Left ventricle myocardium superior (tissue), 1 donor: ENCODE measurements around the gene NPNT. TPM values are rescaled to one million over a fixed set of nuclear protein-coding genes. Genes with fewer than 3 reads are reported as not detected.
A peak's percentile ranks its signal among the peaks of the same experiment; 100 is the strongest.

Experiments
- ATAC-seq: fragments of 200-7000 bp; cut with Tn5 transposase; one replicate; pipeline ENCODE4 v1.9.1; 2020; ENCODE audit warnings: mild to moderate bottlenecking, moderate library complexity
- DNase-seq: peaks from one replicate; pipeline ENCODE4 v3.0.0-alpha.2; 2020
- intact Hi-C: fragments of 100-400 bp; cut with micrococcal nuclease; formaldehyde crosslinking; loops from one replicate; pipeline ENCODE4 v1.11.0; 2022
- total RNA-seq: library from RNA; stranded (reverse); fragmentation: NEBNext Ultra II Directional; extraction: Animal tissue kit (Norgen Biotek cat#: 25700); gene quantifications from one replicate; pipeline ENCODE4 v1.2.1, GENCODE V29; 2021
- donor health status: DM: no; HTN: yes; CAD: no; lungs with severe emphysema.

Gene NPNT
- total RNA-seq, 1 donor from 2014 or later, result 4.9 TPM

DNA sequence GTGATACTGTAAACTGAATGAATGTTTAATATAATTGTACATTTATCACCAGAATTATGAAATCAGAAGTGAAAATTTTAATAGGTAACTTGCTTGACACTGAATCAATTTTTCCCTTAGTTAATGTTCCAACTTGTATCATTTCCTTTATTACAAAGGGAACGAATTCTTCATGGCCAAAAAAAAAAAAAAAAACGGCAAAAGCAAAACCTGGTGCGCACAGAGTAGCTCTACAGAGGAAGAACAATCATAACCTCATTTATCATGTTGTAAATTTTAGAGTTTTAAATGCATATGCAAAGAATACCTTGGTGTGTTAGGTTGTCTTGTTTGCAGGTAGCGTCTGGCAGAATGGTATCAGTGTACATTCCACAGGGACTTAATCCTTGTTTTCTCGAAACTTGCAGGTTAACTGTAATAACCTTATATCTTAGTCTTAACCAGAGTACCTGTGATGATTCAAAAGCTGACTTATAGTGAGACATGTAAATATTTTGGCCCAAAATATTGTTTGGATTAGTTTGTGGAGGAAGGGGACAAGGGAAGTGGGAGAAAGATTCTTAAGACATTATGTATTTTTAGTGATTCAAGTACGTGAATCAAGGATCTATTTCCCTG is 70.0 kb downstream of the NPNT start:
- ATAC-seq (no peak), DNase-seq (no peak)
- intact Hi-C loops, result no loop called here

DNA sequence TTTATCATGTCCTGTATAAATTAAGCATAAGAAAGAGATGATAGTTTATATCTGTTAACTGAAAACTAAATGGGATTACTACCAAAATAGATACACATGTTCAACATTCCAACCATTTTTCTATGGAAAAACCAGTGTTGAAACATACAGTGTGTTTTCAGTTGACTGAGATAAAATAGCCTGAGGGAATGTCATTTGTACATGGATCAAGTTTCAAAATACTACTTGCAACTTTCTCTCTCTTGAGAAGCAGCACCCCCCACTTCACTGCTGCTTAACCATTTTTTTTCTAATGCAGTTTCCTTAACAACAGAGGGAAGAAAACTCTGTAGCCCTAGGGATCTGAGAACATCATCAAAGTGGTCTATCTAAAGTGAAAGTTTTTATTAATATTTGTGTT is 70.8 kb downstream of the NPNT start:
- DNase-seq (no peak), ATAC-seq (no peak)
- intact Hi-C loops, result no loop called here

DNA sequence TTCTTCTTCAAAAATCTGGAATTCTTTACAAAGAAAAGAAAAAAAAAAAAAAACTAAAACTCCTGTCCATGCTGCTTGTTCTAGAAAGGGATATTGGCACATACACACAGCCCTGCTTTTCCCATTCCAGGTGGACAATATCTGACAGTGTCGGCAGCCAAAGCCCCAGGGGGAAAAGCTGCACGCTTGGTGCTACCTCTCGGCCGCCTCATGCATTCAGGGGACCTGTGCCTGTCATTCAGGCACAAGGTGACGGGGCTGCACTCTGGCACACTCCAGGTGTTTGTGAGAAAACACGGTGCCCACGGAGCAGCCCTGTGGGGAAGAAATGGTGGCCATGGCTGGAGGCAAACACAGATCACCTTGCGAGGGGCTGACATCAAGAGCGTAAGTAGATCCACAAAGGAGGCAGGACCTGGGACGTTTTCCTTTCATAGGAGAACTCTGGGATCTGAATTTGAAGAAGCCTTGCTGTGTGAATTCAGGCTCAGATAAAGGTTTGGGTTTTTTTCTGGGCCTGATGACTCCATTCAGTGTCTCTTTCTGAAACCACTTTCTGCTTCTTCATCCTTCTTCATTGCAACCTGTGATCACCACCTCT is 71.9 kb downstream of the NPNT start:
- ATAC-seq, result peak; percentile 51
- intact Hi-C loops, result no loop called here
- DNase-seq, result peak; percentile 19

DNA sequence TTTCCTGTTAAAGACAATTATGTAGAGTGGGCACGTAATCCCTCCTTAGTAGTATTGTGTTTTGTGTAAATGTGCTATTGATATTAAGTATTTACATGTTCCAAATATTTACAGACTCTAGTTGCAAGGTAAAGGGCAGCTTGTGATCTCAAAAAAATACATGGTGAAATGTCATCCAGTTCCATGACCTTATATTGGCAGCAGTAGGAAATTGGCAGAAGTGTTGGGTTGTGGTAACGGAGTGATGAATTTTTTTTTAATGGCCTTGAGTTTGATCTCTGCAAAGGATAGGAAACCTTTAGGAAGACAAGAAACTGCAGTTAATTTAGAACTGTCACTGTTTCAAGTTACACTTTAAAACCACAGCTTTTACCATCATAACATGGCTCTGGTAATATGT is 74.3 kb downstream of the NPNT start:
- ATAC-seq, result no peak
- intact Hi-C loops, result no loop called here
- no peak for DNase-seq

DNA sequence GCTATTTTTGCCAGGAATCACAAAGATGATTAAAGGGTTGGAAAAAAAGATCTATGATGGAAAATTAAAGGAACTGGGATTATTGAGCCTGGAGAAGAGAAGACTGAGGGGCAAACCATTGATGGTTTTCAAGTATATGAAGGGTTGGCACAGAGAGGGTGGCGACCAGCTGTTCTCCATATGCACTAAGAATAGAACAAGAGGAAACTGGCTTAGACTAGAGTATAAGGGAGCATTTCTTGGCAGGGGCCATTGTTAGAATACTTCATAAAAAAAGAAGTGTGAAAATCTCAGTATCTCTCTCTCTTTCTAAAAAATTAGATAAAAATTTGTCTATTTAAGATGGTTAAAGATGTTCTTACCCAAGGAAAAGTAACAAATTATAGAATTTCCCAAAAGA is 75.1 kb downstream of the NPNT start:
- ATAC-seq (no peak), DNase-seq (no peak)
- intact Hi-C loops, result no loop called here

DNA sequence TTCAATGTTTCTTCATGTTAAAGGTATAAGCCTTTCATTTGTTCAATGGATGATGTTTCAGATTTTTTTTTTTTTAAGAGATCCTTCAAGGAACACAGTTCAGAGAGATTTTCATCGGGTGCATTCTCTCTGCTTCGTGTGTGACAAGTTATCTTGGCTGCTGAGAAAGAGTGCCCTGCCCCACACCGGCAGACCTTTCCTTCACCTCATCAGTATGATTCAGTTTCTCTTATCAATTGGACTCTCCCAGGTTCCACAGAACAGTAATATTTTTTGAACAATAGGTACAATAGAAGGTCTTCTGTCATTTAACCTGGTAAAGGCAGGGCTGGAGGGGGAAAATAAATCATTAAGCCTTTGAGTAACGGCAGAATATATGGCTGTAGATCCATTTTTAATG is 75.8 kb downstream of the NPNT start:
- DNase-seq, result no peak
- no peak for ATAC-seq
- intact Hi-C loops, result no loop called here

DNA sequence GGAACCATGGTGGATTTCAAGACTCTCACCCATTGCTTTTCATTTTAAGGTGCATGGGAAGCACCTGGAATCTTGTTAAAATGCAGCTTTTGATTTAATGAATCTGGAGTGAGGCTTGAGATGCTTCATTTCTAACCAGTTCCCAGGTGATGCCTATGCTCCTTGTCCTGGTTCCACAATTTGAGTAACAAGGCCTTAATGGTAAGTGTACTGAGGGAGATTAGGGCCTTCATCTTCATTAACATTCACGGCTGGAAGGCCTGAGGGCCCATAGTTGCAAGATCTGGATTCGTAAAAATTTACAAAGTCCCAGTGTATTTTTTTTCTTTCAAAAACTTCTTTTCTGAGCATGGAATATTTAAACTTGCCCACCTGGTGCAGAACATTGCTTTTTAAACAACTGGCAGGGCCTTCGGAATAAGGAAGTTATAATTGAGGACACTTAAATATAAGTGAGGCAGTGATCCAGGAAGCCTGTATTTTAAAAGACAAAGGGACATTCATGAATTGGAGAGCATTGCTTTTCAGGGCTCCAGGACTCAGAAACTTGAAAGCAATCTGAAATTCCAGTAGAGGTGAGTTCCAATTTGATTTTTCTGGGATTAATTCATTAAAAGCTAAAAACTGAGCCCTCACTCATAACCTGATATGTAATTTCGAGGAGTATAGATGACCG is 77.8 kb downstream of the NPNT start:
- DNase-seq, result no peak
- no peak for ATAC-seq
- intact Hi-C loops, result no loop called here

DNA sequence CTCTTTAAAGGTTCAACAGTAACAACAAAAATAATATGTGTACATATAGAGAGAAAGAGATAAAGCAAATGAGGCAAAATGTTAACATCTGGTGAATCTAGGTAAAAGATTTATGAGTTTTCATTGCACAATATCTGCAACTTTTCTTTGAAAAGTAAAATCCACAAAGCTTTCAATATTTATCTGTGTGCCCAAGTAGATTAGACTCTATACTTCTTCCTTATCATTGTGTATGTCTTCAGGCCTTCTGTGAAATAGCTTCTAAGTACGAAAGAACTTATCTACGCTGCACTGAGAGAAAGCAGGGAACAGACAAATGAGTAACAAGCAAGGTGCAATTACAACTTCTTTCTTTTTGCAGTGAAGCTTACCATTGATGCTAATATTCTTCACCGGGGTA is 81.6 kb downstream of the NPNT start:
- DNase-seq (no peak), ATAC-seq (no peak)
- intact Hi-C loops, result no loop called here

DNA sequence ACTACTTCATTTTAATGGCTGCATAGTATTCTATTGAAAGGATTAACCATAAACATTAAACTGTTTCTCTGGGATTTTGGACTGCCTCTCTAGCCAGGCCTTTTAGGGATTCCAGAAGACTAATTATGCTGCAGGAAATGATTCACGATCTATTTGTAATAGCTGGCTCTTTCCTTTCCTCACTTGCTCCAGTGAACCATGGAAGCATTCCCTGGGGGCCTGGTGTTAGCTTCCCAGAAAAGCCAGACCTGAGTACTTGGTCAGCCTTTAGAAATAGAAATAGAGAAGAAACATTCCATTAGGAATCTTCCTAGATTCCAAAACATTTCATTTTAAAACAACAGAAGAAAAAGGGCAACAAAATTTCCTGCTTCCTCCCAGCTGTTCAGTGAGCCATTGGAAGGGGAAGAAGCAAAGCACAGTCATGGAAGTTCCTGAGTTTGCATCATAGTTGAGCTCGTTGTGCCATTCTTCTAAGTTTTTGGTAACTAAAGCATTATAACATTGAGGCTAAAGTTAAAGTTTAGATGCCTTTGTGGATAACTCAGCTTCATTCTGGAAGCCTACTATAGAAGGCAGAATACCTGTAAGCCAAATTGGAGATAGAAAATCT is 83.5 kb downstream of the NPNT start:
- DNase-seq, result no peak
- intact Hi-C loops, result no loop called here
- ATAC-seq, result no peak

DNA sequence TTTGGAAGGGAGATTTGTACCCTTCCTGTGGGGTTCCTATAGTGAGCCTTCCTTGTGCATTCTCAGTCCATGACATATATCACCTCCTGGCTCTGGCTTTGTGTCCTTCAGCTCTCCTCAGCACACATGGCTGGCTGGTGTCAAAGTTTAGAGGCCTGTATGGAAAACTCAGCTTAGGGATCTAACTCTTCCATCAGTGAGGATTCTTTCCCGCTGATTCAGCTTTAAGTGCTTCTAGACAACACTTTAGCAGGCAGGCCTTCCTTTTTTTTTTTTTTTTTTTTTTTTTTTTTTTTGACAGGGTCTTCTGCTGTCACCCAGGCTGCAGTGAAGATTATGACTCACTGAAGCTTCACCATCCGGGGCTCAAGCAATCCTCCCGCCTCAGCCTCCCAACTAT is 84.2 kb downstream of the NPNT start:
- DNase-seq, result no peak
- no peak for ATAC-seq
- intact Hi-C loops, result no loop called here

DNA sequence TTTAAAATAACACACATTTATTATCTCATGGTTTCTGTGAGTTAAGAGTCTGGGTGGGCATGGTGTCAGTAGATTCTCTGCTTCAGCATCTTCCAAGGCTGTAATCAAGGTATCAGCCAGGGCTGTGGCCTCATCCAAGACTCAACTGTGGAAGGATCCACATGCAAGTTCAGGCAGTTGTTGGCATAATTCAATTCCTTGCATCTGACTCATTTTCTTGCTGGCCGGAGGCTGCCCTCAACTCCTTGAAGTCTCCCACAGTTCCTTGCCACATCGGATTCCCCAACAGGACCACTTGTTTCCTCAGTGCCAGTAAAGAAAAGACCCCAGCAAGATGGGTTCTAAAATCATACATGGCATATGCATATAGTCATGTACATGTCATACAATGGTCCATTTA is 93.4 kb downstream of the NPNT start:
- no peak for ATAC-seq
- intact Hi-C loops, result no loop called here

DNA sequence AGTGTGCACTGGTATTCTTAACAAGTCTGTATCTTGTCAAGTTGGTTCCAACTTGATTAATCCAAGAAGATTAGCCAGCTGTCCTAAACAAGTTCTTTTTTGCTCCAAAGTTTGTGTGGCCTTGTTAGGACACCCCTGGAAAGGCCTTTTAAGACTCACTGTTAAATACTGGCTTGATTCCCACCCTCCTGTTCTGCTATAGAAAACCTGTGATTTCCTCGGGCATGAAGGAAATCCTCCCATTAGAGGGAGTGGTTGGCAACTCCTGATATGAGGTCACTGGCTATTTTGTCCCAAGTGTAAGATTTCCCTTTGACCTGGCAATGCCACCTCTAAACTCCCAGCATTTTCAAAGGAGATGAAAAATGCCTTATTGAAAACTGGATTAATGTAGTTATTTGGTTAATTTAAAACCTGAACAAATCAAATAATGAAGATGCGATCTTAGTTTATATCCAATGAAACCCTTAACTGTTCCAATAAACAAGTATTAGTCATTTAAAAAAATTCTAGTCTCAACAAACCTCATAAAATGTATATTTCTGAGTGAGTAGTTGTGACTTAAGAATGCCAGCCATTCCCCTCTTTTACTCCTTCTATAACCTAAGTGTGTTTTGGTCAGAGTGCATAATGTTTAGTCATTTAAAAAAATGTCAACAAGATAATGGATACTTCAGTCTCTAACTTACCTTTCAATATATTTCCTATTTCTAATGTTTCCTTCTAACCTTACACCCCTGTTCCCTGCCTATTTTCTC is 94.4 kb downstream of the NPNT start:
- no peak for ATAC-seq
- intact Hi-C loops, result no loop called here
- DNase-seq, result no peak

More for the DNA sequence above, 93.4 kb downstream of the NPNT start:
- DNase-seq, result no peak

DNA sequence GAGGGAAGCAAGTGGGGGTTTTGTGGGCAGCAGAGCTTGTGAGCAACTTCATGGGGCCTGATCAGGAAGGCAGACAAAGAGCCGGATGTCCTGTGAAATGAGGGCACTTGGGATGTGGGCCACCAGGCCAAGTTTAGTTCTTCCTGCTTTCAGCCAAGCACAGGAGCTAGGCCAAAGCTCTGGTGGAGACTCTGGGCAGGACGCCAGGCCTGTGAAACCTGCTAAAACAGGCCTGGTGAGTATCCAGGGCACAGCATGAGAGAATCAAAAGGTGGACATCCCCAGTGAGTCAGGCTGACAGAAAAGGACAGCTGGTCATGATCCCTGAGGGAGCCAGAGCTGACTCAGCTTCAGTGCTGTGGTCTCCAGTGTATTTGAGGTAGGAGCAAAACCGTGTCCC is 95.7 kb downstream of the NPNT start:
- ATAC-seq (peak; percentile 100), DNase-seq (peak; percentile 93)
- intact Hi-C loops, result no loop called here

DNA sequence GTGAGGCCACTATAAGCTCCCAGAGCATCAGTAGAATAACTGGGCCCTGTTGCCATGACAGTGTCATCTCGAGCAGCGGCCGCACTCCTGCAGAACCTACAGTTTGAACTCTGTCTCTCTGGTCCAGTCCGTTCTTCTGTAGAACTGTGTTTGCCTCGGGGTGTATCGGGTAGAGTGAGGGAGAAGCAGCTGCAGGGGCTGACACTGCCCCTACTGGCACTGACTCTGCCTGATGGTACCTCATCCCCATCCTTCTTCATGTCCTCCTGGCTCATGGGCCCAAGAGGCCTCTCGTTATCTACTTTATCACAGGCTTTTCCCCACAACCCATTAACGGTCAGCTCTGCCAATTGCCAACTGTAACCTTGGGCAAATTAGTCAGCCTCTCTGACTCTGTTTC is 96.5 kb downstream of the NPNT start:
- no peak for DNase-seq
- intact Hi-C loops, result no loop called here
- no peak for ATAC-seq

DNA sequence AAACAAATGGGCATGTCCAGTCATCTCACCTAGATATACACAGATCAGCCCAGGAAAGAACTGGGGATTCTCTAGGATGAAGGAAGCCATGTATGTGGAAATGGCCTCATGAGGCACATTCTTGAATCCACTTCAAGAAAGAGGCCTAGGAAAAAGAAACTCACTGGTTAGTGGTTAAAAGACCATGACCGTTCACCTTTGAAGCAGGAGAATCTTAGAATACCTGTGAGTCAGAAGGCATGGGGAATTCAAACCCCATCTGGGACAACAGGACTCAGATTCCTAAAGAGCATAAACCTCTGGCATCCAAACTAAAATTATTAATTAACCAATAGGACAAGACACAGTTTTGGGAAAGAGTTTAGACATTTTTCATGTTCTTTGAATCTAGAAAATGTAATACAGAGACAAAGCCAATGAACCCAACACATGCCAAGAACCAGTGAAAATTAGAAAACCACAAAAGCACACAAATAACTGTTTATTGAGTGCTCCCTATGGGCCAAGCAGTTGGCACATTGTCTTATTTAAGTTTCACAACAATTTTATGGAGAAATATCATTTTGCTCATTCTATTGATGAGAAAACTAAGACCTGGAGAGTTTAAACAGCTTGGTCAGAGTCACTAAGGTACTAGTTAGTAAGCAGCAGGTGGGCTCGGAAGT is 97.5 kb downstream of the NPNT start:
- DNase-seq (no peak), ATAC-seq (no peak)
- intact Hi-C loops, result no loop called here

DNA sequence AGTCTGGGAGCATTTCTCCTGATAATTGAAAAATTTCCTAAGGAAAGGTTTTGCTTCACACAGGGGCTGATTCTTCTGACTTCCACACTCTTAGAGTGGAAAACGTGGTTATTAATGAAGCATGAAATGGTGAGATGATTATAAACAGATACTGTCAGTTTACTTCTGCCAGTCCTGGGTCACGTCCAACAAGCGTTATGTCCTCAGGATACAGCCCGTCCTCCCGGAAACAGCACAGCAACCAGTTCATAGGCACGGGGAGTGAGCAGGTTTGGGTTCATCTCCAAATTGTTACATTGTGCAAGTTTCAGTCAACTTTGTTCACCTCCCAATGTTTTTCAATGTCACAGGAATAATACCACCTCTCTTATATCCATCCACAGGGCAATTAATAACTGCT is 98.8 kb downstream of the NPNT start:
- intact Hi-C loops, result no loop called here
- DNase-seq (no peak), ATAC-seq (no peak)

DNA sequence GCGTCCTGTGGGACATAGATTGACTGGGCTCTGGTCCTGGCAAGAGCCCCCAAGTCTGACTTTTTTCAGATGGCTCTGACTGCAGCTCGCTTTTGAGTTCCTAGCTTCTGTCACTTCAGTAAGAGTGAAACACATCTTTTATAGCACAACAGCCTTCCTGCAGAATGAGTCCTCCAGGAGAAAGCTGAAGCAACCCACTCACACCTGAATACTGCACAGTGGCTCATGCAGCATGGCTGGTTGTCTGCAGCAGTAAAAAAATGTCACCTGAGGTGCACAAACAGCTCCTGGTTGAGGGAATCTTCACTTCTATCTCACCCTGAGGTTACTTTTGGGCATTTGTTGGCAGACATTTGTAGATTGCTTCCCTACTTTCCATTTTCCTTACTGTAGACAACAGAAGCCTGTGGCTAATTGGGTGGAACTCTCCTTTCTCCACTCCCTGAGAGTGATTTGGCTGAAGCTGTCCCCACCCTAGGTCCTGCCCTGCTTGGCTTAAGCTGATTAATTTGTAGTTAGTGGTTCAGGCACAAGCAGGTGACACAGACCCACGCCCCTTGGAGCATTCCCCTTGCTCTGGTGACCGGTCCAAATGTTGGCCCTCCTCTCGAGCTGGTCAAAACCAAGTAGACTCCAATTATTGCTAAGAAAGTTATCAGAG is 99.7 kb downstream of the NPNT start:
- no peak for ATAC-seq
- intact Hi-C loops, result no loop called here
- no peak for DNase-seq

DNA sequence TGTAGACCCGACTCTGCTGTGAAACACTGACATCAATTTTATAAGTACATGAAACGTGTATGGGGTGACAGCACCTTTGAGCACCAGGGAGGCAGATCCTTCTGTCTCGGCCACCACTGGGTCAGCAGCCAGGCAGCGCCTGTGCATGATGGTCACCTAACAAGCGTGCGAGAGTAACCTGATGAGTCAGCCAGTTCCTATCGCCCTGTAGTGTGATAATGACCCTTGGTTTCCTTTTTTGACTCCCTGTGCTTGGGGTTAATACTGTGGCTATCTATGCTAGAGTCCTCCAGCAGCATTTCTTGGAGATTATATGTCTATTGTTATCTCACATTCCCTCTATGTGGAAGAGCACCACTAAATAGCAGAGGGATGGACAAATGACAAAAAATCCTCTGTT is 101.6 kb downstream of the NPNT start:
- DNase-seq (no peak), ATAC-seq (peak; percentile 59)
- intact Hi-C loops, result no loop called here
